GM21619 (cell line): ENCODE data around the gene ACTMAP.
"Not testable (repeated sequence)": the region's sequence is repeated elsewhere in the genome, so short reads cannot be mapped to it uniquely, and the experiment has no call there.

Source experiments
- ATAC-seq: cut with Tn5 transposase; IDR thresholded peaks from one replicate; pipeline ENCODE4 v1.9.1; 2021; ENCODE audit not compliant: unreplicated experiment

ACTMAP gene

GRCh38 chr19:40776364-40776763 lies 26.1 kb upstream of the ACTMAP start:
- ATAC-seq = no peak

- ATAC-seq = no peak
Observed at GRCh38 chr19:40775632-40776022, 25.4 kb upstream of the ACTMAP start.

GRCh38 chr19:40774916-40775631 lies 24.8 kb upstream of the ACTMAP start, which contains the start of gene MIA:
Gene MIA (plus strand): TSS chr19:40775521. CDS start chr19:40775543, 22 bp downstream.
- no peak for ATAC-seq

GRCh38 chr19:40771101-40771862 lies 21.0 kb upstream of the ACTMAP start:
- not testable (repeated sequence) for ATAC-seq

GRCh38 chr19:40768869-40769268 lies 18.6 kb upstream of the ACTMAP start:
- no peak for ATAC-seq

- not testable (repeated sequence) for ATAC-seq
Observed at GRCh38 chr19:40766385-40766784, 16.1 kb upstream of the ACTMAP start.

GRCh38 chr19:40763963-40764362 lies 13.7 kb upstream of the ACTMAP start:
- no peak for ATAC-seq

- ATAC-seq = no peak
Observed at GRCh38 chr19:40763526-40763925, 13.2 kb upstream of the ACTMAP start.

GRCh38 chr19:40762754-40763470 lies 12.6 kb upstream of the ACTMAP start:
- no peak for ATAC-seq

- no peak for ATAC-seq
Observed at GRCh38 chr19:40759352-40759751, 9.1 kb upstream of the ACTMAP start.

- no peak for ATAC-seq
Observed at GRCh38 chr19:40758491-40758890, 8.2 kb upstream of the ACTMAP start.

- ATAC-seq = no peak
Observed at GRCh38 chr19:40756502-40757110, 6.3 kb upstream of the ACTMAP start.

- no peak for ATAC-seq
Observed at GRCh38 chr19:40755791-40756190, 5.5 kb upstream of the ACTMAP start.

GRCh38 chr19:40755248-40755624 lies 5.0 kb upstream of the ACTMAP start:
- ATAC-seq = no peak

GRCh38 chr19:40754611-40755247 lies 4.5 kb upstream of the ACTMAP start:
- ATAC-seq = no peak

- ATAC-seq = no peak
Observed at GRCh38 chr19:40752257-40752781, 2.0 kb upstream of the ACTMAP start.

- peak; percentile 54 for ATAC-seq
Observed at GRCh38 chr19:40750874-40751537, 729 bp upstream of the ACTMAP start, which contains the start of gene SNRPA. Gene SNRPA (plus strand): TSS chr19:40751203. CDS start chr19:40751409, 206 bp downstream.

- ATAC-seq = no peak
Observed at GRCh38 chr19:40747536-40747935, 2.7 kb downstream of the ACTMAP start.

GRCh38 chr19:40745402-40745780 lies 4.9 kb downstream of the ACTMAP start:
- no peak for ATAC-seq
